Measurements from ENCODE around the gene BTBD19. TPM values are rescaled to one million over a fixed set of nuclear protein-coding genes. Genes with fewer than 3 reads are reported as not detected.

The BTBD19 gene
- total RNA-seq, 1 experiment from 2014 or later = 1.6 TPM

DNA sequence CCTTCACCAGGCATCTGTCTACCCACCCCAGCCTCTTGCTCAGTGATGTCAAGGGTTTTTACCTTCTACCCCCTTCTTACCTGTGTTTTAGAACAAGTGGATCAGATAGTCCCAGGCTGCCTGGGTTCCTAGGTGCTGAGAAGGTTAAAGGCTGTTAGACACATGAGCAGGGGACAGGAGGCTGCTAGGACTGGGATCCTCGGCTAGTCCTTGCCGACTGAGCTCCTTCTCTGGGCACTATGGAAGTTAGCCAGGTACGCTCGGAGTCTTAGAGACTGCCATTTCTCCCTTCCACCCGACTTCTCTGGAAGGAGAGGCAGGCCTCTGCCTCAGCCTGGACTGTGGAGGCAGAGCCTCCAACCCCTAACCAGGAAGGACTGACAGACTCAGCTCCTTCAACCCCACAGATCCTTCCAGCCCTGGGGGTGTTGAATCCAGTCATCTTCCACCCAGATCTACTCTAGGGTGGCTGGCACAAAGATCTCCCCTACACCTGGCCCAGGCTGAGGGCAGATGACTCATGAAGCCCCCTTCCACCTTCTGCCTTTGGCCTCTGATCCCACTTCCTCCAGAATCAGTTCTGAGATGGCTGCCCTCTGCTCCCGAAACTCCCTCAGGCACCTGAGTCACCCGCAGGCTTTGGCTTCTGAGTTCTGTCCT, 1.5 kb upstream of the BTBD19 start, which contains the start of gene DYNLT4:
TSS of gene DYNLT4 (minus strand) at position 648 of the 660 bp plus-strand sequence. CDS start 683 bp downstream, outside the sequence.
- no peaks in the 10 kb centered on the region for H3K36me3 ChIP-seq (ENCODE audit: control insufficient read depth, insufficient read depth, low read length)
- intact Hi-C loops (cut with micrococcal nuclease; ENCODE audit: unreplicated experiment) = no loop called here
- Mint-ChIP-seq H3K9me3 (ENCODE audit: unreplicated experiment) (no peaks in the 10 kb centered on the region), H3K4me3 (ENCODE audit: unreplicated experiment) (peak within 1 kb of the TSS; percentile 53), H3K4me1 (ENCODE audit: low read depth, unreplicated experiment) (peaks cover 24% of the 10 kb centered on the region), H3K27me3 (ENCODE audit: insufficient read depth, unreplicated experiment) (no peaks in the 10 kb centered on the region), H3K36me3 (ENCODE audit: insufficient read depth, unreplicated experiment) (peaks cover 19% of the 10 kb centered on the region), H3K27ac (ENCODE audit: unreplicated experiment) (peak within 1 kb of the TSS; percentile 99)
- peaks cover 40% of the 10 kb centered on the region for H3K4me1 ChIP-seq
- TSS peak; percentile 81 for BruUV-seq (replicated peaks)
- no peaks in the 10 kb centered on the region for H3K27me3 ChIP-seq (replicated peaks; ENCODE audit: control insufficient read depth, insufficient read depth, low read length)
- H3K4me3 ChIP-seq (ENCODE audit: low read depth, low read length) = no peak within 1 kb of the TSS
- no peak for DNase-seq
- ChIA-PET POLR2A (interaction anchor here (1.0 to 2.7 kb wide), 2 partner anchors 12 to 31 kb away, joined by 5 to 24 read pairs; partner anchors contain the start of gene RPS8), CTCF (no interaction called here)
- H3K9me3 ChIP-seq = no peaks in the 10 kb centered on the region
- TF ChIP-seq CTCF (IDR thresholded peaks at IDR 0.05; ENCODE audit: insufficient read depth in 1 of 2, low read depth in 1 of 2, low read length in 1 of 2, severe bottlenecking in 1 of 2, unreplicated experiment in 1 of 2) = no peak

DNA sequence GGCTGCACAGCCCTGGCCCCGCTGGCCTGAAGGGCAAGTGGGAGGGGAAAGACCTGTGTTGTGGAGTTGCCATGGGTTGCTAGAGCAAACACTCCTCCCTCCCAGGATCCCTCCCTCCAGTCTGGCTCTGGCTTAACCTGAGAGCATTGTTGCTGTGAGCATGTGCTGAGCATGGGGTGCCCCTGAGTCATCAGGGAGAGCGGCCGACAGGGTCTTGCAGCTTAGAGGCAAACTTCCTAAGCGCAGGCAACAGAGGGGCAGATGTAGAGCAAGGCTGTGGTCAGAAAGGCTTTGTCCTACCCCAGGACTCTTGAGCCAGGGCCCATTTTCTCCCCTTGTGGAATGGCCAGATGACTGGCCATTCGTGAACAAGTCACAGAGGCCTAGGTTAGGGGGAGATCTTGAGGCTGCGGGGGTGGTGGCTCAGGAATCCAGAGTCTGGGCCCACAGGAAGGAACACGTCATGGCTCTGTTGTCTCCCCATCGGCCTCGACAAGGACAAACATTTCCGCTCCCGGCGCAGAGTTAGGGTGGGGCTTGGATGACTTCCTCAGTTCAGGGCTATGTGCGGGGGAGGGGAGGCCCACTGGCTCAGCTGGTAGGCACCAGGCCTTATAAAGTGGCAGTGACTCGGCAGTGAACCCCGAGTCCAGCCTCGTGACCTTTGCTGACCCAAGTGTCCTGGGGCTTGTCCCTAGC, 810 bp upstream of the BTBD19 start:
- Histone ChIP-seq H3K4me3 (ENCODE audit: low read depth, low read length) (no peak overlapping the region), H3K4me1 (peaks cover 40% of the 10 kb centered on the region), H3K36me3 (ENCODE audit: control insufficient read depth, insufficient read depth, low read length) (no peaks in the 10 kb centered on the region), H3K9me3 (no peaks in the 10 kb centered on the region), H3K27me3 (replicated peaks; ENCODE audit: control insufficient read depth, insufficient read depth, low read length) (no peaks in the 10 kb centered on the region)
- ChIA-PET CTCF (no interaction called here), POLR2A (interaction anchor here (1.0 to 2.7 kb wide), 2 partner anchors 12 to 32 kb away, joined by 5 to 24 read pairs; partner anchors contain the start of gene RPS8)
- peak overlapping the region; percentile 99 for H3K27ac Mint-ChIP-seq (ENCODE audit: unreplicated experiment)
- TSS peak; percentile 28 for BruUV-seq (replicated peaks)
- peaks cover 19% of the 10 kb centered on the region for H3K36me3 Mint-ChIP-seq (ENCODE audit: insufficient read depth, unreplicated experiment)
- no peaks in the 10 kb centered on the region for H3K27me3 Mint-ChIP-seq (ENCODE audit: insufficient read depth, unreplicated experiment)
- intact Hi-C loops (cut with micrococcal nuclease; ENCODE audit: unreplicated experiment) = no loop called here
- peaks cover 18% of the 10 kb centered on the region for H3K4me1 Mint-ChIP-seq (ENCODE audit: low read depth, unreplicated experiment)
- TF ChIP-seq CTCF (IDR thresholded peaks at IDR 0.05; ENCODE audit: insufficient read depth in 1 of 2, low read depth in 1 of 2, low read length in 1 of 2, severe bottlenecking in 1 of 2, unreplicated experiment in 1 of 2) = no peak
- H3K9me3 Mint-ChIP-seq (ENCODE audit: unreplicated experiment) = no peaks in the 10 kb centered on the region
- peak; percentile 94 to 96 for DNase-seq
- peak overlapping the region; percentile 53 for H3K4me3 Mint-ChIP-seq (ENCODE audit: unreplicated experiment)

Measured in Caco-2 (cell line).